SK-N-MC (cell line): Measurements from ENCODE around the gene NAP1L4.

Source experiments
- DNase-seq: peaks from one replicate; pipeline ENCODE4 v3.0.0-alpha.2; 2011; ENCODE audit warnings: low read depth, low spot score
- H3K27ac ChIP-seq: fragments of 200-600 bp; sonication (generic); 2 replicates; pipeline ENCODE4 v1.5.1; 2016; ENCODE audit warnings: mixed run types
- H3K36me3 ChIP-seq: fragments of 200-600 bp; sonication (generic); 2 replicates; pipeline ENCODE4 v1.6.1; 2017; ENCODE audit warnings: antibody characterized with exemption, low read length, mixed read lengths; ENCODE audit not compliant: insufficient read depth
- H3K4me3 ChIP-seq: fragments of 200-600 bp; sonication (generic); 2 replicates; pipeline ENCODE4 v1.5.1; 2016
- H3K9ac ChIP-seq: fragments of 200-600 bp; sonication (generic); 2 replicates; pipeline ENCODE4 v1.8.0; 2017; ENCODE audit warnings: mixed run types, mixed read lengths; ENCODE audit not compliant: insufficient read length
- H3K9me3 ChIP-seq: fragments of 200-600 bp; sonication (generic); 2 replicates; pipeline ENCODE4 v1.6.1; 2017; ENCODE audit warnings: low read depth, mild to moderate bottlenecking, antibody characterized with exemption, low read length, moderate library complexity, mixed read lengths
- EZH2 ChIP-seq: fragments of 200-600 bp; sonication (generic); IDR thresholded peaks from one replicate; pipeline ENCODE4 v1.6.1; 2017; ENCODE audit warnings: antibody characterized with exemption
- FOXP2 ChIP-seq: optimal IDR thresholded peaks from 2 replicates; pipeline ENCODE3; 2011; ENCODE audit warnings: mild to moderate bottlenecking, moderate library complexity; ENCODE audit not compliant: insufficient read depth; ENCODE audit errors: extremely low read length, control extremely low read depth
- POLR2AphosphoS5 ChIP-seq: IDR thresholded peaks from 2 replicates; pipeline ENCODE4 v1.6.1; 2012; ENCODE audit warnings: mild to moderate bottlenecking, low read depth, low read length, borderline replicate concordance

NAP1L4 gene

GRCh38 chr11:2901854-2902783 lies 90.0 kb downstream of the NAP1L4 start:
- no peak; the same call in 1 of the 2 replicates for TF ChIP-seq POLR2AphosphoS5
- TF ChIP-seq EZH2: no peak
- TF ChIP-seq FOXP2: no peak
- Histone ChIP-seq H3K36me3 (no peaks in the 10 kb centered on the region), H3K9me3 (no peaks in the 10 kb centered on the region), H3K9ac (no peak overlapping the region), H3K27ac (no peak overlapping the region), H3K4me3 (peak overlapping the region; percentile 87)
- no peak for DNase-seq

DNA sequence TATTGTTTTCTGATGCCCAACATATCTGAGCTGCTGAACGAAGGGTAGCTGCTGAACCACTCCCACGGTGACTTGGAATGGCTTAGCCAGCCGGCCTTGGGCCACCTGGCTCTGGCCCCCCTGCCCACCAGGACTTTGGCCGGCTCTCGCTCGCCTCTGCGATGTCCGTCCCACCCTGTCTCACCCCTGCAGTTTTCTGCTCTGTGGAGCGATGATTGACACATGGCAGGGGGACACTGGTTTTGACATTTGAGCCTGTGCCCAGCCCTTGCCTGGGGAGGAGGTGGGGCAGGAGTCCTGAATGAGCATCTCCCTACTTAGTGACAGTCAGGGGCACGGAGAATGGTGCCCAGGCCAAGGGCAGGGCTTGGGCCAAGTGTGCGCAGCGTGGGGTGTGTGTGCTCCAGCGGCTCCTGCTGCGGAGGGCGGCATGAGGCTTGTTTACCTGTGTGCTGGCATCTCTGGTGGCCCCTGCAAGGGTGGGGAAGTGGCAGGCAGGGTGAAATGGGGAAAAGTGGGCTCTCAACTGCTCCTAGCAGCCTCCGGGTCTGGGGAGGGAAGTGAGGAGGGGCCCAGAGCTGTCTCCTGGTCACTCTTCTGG lies 90.8 kb downstream of the NAP1L4 start:
- H3K36me3 ChIP-seq: no peaks in the 10 kb centered on the region
- H3K9ac ChIP-seq: no peak overlapping the region
- DNase-seq: no peak
- peak overlapping the region; percentile 87 for H3K4me3 ChIP-seq
- TF ChIP-seq POLR2AphosphoS5: no peak
- no peak for TF ChIP-seq FOXP2
- no peak for TF ChIP-seq EZH2
- no peak overlapping the region for H3K27ac ChIP-seq
- H3K9me3 ChIP-seq: no peaks in the 10 kb centered on the region

DNA sequence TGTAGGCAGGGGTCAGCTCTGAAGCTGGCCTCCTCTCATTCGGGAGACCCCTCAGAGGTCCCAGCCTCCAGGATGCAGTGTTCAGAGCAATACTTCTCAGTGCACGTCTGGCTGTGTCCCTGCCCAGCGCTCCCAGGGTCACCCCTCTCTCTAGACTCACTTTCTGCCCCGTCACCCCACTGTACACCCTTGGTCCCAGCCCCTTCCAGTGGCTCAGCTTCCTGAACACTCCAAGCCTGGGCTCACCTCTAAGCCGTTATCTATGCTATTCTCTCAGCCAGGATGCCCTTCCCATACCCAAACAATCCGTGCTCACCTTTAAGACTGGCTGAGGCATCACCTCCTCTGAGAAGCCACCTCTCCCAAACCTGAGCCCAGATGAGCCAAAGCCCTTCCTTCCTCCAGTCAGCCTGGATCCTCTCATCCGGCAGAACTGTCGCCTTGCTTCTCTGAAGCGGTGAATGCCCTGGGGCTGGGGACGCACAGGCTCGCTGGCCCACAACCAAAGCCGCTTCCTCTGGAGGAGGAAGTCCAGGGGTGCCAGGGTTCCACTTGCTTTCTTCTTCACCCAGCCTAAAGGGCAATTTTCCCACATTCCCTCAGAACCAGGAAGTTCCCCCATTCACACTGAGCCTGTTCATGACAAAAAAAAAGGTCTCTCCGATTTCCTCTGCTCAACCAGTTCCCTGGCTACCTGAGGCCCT lies 92.9 kb downstream of the NAP1L4 start:
- Histone ChIP-seq H3K27ac (no peak overlapping the region), H3K9me3 (no peaks in the 10 kb centered on the region), H3K4me3 (no peak overlapping the region), H3K36me3 (no peaks in the 10 kb centered on the region), H3K9ac (no peak overlapping the region)
- TF ChIP-seq EZH2: no peak
- TF ChIP-seq POLR2AphosphoS5: no peak
- no peak for TF ChIP-seq FOXP2
- no peak for DNase-seq

GRCh38 chr11:2898366-2899079 lies 93.6 kb downstream of the NAP1L4 start:
- DNase-seq: no peak
- no peak for TF ChIP-seq EZH2
- no peak for TF ChIP-seq FOXP2
- TF ChIP-seq POLR2AphosphoS5: no peak
- H3K4me3 ChIP-seq: no peak overlapping the region
- no peaks in the 10 kb centered on the region for H3K9me3 ChIP-seq
- no peak overlapping the region for H3K27ac ChIP-seq
- no peak overlapping the region for H3K9ac ChIP-seq
- no peaks in the 10 kb centered on the region for H3K36me3 ChIP-seq

DNA sequence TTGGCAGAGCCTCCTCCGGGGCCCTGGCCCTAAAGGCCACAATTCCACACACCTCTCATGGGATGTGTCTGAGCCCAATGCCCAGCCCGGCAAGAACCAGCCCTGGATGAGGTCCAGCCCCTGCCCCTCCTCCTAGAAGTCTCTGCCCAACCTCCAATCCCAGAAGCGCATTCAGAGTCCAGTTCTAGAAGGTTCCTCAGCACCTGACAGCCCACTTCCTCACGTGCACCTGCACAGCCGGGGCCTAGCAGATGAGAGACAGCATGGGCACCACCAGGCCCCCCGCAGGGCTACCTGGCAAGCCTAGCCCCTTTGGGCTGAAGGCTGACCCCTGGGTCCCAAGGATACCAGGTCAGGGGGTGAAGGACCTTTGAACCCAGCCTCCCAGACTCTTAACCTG lies 95.1 kb downstream of the NAP1L4 start:
- TF ChIP-seq EZH2 (no peak), POLR2AphosphoS5 (no peak), FOXP2 (no peak)
- no peaks in the 10 kb centered on the region for H3K9me3 ChIP-seq
- no peak overlapping the region for H3K4me3 ChIP-seq
- no peak overlapping the region for H3K9ac ChIP-seq
- no peak overlapping the region for H3K27ac ChIP-seq
- no peaks in the 10 kb centered on the region for H3K36me3 ChIP-seq
- DNase-seq: no peak

DNA sequence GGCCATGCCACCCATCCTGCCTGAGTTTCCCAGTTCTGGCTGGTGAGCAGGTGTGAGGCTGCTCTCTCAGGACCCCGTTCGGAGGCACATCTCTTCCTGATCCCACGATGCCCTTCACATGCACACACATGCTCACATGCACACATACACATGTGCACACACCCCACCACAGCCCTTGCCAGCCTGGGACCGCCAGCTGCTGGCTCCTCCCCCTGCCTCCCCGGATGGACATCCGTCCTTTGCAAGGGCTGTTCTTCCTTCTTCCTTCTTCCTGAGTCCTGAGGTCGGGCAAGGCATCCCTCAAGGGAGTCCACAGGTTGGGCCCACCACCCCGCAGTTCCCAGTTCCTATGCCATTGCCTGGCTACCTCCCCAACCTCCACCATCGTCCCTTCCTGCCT lies 96.1 kb downstream of the NAP1L4 start:
- TF ChIP-seq EZH2 (no peak), POLR2AphosphoS5 (no peak), FOXP2 (no peak)
- no peak for DNase-seq
- Histone ChIP-seq H3K9ac (no peak overlapping the region), H3K27ac (no peak overlapping the region), H3K36me3 (no peaks in the 10 kb centered on the region), H3K9me3 (no peaks in the 10 kb centered on the region), H3K4me3 (no peak overlapping the region)
